GOT3 (cell line): ENCODE results near the gene CD276.
"Not testable (repeated sequence)": the region's sequence is repeated elsewhere in the genome, so short reads cannot be mapped to it uniquely, and the experiment has no call there.

Experiments used
- DNase-seq: peaks from one replicate; lab custom pipeline; 2025; ENCODE audit warnings: mixed read lengths; lab: John Stamatoyannopoulos, UW

The CD276 gene

DNA sequence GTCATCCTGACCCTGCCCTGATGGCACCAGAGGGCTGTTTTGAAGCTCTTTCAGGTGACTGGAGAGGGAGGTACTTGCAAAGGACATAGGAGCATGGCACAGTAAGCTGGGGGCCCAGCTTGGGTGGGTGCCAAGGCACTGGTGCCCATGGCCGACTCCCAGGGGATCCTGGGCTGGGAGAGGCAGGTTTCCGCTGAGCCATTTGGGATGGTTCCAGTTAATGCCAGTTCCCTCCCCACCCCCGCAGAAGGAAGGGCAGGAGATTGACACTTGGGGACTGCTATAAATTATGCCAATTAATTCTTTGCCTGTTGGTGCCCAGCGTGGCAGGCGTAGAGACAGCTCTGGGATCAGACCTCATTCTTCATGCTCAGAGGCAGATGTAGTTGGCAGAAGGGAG, 26.1 kb downstream of the CD276 start:
- no peak for DNase-seq

DNA sequence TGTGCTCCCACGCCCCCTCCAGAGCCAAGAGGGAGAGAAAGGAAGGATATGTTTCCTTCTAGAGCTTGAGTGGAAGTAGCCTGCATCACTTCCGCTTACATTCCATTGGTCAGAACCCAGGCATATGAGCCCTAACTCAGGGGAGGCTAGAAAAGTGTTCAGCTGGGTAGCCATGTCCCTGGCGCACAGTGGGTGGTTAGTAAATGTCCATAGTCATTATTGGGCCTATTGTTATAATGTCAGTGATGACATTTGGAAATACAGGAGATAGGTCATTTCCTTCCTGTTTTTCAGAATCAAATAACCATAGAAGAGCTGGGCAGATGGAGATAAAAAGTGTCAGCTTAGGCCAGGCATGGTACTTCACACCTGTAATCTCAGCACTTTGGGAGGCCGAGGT, 27.3 kb downstream of the CD276 start:
- DNase-seq = no peak

DNA sequence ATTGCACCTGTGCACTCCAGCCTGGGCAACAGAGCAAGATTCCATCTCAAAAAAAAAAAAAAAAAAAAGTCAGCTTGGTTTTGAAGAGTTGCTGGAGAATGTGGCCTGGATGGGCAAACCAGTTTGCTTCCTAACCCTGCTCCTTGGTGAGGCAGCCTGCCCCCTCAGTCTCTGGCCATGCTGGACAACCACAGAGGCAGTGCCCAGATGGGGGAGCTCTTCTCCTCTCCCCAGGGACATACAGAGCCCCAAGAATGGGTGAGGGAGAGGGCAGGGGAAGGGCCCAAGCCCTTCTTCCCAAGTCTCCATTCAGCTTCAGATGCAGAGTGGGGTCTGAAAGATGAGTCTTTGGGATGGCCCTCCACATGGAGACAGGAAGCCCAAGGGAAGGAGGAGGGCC, 27.9 kb downstream of the CD276 start:
- DNase-seq = no peak

DNA sequence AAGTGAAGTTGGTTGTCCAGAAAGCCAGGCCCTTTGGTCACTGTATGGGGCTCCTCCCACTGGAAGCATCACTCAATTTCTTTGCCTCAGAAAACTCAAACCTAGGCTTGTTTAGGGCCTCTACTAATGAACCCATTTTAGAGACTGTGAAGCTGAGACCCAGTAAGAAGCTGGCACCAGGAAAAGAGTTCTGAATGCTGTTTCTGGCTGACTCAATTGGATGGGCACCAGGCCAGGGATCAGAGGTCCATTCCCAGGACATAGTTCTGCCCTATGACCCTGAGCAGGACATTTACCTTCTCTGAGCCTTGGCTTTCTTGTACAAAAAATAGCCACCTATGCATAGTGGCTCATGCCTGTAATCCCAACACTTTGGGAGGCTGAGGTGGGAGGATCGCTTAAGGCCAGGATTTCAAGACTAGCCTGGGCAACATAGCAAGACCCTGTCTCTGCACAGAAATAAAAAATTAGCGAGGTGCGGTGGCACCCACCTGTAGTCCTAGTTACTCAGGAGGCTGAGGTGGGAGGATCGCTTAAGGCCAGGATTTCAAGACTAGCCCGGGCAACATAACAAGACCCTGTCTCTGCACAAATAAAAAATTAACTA, 30.6 kb downstream of the CD276 start:
- no peak for DNase-seq

DNA sequence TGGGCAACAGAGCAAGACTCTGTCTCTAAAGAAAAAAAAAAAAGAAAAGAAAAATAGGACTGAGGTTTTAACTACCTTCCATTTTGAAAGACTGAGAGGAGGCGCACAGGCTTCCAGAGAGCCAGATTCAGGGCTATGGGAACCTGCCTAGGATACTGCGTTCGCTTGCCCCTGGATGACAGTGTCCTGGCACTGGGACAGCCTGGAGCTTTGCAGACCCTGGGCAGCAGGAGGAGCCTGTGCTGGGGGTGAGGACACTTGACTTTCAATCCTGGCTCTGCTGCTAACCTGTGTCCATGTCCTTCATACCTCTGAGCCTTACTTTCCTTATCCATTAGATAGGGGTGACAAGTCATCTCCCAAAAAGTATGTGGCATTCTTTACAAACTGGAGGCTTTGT, 31.2 kb downstream of the CD276 start:
- no peak for DNase-seq

DNA sequence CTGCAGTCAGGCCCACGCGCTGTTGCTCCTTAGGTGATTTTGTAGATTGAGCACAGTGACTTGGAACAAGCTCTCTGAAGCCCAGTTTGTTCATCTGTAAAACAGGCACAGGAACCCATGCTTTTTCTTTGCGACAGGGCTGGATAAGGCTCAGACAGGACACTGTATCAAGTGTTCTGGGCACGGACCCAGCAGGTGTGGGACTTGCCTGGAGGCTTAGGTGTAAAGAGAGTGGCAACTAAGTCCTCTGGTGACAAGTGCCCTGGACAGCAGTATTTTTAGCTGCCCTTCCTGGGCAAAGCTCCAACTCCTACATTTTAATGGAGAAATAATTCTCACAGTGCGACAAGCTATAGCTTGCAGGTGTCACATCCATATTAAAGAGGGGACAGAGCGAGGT, 32.2 kb downstream of the CD276 start:
- no peak for DNase-seq

DNA sequence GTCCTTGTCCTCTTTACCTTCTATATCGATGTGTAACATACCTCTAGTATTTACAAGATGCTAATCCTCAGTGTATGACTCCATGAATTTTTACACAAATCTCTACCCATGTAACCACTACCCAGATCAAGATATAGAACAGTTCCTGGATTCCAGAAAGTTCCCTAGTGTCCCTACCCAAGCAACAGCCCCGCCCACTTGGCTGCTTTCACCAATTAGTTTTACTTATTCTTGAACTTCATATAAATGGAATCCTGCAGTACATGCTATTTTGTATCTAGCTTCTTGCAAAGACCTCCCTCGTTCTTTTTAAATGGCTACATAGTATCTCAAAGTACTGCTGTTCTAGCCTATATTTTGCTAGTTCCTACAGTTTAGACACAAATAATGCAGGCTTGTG, 33.0 kb downstream of the CD276 start:
- no peak for DNase-seq

DNA sequence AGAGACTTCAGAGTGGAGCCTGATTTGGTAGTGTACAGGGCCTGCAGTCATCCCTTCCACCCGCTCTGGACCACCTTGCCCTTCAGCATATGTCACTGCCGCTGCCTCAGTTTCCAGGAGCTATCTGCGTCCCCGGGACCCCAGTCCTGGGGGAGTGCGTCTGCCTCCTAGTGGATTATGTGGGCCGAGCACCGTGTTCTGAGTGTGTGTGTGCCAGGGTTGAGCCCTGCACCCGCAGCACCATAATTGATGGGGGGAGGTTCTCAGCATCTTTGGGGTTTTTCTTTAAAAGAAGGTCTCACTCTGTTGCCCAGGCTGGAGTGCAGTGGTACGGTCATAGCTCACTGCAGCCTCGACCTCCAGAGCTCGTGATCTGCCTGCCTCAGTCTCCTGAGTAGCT, 33.6 kb downstream of the CD276 start:
- DNase-seq = no peak

DNA sequence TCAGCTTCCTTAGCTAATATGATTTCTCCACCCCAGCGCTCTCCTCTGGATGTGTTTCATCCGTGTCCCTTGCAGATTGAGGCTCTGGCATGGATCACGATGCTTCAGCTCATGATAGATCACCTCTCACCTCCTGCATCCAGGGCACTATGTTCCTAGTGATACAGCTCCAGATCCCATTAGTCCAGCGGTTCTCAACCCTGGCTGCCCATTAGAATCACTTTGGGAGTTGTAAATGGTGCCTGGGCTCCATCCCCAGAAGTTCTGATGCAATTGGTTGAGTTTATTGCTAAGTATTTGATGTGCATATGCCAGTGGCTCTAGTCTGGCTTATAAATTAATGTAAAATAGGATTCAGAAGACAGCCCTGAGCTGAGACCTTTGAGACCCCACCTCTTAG, 34.5 kb downstream of the CD276 start:
- DNase-seq = no peak

DNA sequence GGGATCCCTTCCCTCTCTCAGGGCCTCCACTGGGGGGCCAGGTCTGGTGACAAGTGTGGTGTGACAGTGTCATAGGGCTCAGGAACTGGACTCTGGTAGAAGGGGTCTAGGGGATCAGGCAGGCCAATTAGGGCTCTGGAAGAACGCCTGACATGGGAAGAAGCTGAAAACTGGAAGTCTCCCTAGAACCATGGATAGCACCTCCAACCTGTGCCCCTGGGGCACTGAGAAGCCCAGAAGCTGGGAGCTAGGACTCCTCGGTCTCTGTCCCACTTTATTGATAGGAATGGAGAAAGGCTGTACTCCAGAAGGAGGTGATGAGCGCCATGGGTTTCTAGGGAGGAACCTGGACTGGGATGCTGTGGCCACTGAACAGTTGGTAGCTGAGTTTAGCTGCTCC, 38.2 kb downstream of the CD276 start:
- DNase-seq = no peak

DNA sequence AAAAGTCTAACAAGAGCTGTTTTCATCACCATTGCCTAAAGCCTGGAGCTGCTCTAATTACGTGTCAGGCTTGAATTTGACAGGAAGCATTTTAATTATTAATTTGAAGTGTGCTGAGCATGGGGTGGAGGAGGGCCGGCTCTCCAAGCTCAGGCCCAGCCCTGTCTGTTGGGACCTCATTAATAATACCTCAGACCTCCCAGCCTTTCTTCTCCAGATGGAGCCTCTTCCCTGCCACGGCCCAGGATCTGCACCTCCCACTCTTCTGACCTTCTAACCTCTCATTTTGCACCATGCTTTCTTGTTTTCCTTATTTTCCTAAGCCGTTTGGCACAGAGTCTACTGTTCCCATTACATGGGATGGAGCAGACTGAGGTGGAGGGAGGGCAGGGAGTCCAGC, 39.0 kb downstream of the CD276 start:
- DNase-seq = no peak

DNA sequence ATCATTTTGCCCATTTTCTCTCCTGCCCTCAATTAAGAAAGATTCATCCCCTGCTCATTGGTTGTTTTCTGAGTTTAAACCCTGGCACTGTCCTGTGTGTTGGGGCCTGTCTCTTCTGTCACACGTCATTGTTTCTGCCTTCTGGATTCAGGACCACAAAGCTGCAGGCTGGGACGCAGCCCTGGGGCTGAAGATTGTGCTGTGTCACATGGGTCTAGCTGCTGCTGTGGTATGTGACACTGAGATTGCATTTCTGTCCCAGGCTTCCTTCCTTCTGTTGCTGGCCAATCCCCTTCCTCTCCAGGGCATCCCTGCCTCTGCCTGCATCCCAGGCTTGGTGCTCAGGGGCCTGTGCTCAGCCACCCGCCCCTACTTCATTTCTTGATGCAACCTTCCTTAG, 40.0 kb downstream of the CD276 start:
- no peak for DNase-seq

DNA sequence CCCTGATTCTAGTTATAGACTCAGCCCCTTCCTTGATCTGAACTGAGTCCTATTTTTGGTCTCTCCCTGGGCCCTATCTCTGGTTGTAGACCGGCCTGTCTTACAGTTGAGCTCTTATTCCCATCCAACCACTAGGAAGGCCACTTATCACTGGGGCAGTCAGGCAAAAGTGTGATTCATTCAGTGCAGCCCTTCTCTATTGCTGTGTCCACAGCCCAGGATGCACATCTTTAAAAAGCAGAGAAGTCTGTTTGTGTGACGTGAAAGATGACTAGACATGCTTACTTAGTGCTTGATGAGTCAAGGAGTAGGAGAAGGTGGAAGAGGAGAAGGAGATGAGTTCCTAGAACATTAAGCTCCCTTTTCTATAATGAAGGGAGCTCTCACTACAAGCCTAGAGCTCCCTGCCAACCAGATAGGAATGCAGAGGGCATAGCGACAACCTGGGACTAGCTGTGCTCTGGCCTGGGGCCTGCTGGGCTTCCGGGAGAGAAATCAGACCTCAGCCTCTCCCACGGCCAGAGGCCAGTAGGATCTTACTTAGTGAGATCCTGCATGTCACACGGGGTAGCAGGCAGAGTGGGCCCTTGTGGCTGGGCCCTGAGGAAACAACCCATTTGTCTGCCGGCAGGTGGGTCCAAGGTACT, 43.3 kb downstream of the CD276 start:
- DNase-seq = no peak

DNA sequence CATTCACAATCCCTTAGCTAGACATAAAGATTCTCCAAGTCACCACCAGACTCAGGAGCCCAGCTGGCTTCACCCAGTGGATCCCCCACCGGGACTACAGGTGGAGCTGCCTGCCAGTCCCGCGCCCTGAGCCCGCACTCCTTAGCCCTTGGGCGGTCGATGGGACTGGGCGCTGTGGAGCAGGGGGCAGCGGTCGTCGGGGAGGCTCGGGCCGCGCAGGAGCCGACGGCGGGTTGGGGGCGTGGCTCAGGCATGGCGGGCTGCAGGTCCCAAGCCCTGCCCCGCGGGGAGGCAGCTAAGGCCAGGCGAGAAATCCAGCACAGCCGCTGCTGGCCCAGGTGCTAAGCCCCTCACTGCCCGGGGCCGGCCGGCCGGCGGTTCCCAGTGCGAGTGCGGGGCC, 47.9 kb downstream of the CD276 start:
- DNase-seq = not testable (repeated sequence)

DNA sequence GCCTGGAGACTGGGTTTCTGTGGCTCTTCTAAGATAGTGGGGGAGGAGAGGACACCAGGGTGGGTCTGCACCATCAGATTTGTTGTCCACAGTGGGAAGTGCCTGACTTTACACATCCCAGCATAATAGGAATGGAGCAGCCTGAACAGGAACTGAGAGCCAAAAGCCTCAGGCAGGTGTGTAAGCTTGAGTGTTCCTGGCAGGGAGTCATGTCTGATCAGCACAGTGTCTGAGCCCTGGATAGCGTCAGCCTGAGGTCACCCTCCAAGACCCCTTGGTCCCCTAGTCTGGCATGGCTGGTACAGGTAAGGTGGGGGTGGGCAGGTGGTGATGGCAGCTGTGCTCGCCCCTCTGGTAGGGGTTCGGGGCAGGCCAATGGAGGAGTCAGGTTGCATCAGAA, 48.7 kb downstream of the CD276 start:
- DNase-seq = no peak

DNA sequence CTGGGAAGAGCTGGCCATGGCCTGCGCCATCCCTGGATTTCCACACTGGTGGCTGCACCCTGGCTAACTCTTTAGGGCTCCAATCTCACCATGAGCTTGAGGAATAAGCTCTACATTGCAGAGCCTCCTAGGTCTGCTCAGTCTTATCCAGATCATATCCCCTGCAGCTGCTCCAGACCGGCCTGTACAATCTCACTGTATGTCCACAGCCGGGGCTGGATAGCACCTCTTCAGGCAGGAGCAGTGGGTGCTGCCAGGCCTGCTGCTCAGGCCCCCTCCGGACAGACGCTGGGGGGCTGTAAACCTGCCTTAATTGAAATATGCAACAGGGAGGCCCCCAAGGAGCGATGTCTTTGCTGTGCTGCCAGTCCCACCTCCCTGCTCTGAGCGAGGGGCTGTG, 53.4 kb downstream of the CD276 start:
- no peak for DNase-seq

DNA sequence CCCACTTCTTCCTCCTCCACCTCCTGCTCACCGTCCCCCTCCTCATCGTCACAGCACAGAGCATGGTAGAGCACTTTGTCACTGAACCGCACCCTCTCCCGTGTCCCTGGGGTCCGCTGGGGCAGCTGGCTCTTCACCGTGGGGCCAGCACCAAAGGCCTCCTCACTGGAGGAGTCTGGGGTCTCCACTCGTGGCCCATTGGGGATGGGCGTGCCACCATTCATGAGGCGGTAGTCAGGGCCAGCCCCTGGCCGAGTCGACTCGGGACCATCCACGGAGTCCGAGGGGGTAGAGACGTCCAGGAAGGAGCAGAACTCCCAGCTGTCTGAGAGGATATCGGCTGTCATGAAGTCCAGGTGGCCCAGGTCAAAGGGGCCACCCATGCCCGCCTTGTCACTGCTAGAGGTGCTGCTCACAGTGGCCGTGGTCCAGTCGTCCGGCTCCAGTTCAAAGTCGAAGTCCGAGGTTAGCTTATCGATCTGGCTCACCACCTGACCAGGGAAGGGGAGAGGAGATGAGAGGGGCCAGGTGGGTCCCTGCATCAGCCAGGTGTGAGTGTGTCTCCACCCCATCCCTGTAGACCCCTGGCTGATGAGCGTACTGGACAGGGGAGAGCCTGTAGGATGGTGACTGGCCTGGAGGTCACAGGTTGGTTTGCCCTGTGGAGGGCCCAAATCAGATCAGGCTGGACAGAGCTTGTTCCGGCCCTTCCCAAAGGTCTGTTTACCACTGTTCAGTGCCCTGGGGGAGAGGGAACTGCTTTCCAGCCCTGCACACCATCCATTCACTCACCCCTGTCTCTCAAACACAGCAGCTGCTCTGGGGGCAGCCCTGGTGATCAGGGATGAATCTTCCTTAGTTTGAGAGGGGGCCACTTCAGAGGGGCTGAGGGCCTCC, 56.2 kb downstream of the CD276 start:
- no peak for DNase-seq

DNA sequence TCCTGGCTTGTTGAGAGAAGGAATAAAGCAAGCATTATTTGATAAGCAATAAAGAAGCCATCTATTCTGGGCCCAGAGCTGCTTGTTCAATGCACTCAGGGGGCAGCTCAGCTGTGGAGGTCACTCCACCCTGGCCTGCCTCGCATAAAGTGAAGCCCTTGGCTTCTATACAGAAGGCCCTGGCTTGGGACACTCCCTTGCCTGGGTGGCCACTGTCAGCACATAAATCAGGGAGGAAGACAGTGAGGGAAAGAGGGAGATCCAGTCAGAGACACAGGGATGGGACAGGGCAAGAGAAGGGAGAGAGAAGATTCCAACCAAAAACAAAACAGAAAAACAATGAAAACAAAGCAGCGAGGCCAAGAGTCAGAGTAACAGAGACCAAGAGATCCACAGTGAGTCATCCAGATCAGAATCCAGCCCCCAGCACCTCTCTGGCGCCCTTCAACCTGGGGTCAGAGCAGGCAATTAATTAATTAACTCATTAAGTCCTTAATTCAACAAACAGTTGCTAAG, 57.2 kb downstream of the CD276 start:
- DNase-seq = no peak

DNA sequence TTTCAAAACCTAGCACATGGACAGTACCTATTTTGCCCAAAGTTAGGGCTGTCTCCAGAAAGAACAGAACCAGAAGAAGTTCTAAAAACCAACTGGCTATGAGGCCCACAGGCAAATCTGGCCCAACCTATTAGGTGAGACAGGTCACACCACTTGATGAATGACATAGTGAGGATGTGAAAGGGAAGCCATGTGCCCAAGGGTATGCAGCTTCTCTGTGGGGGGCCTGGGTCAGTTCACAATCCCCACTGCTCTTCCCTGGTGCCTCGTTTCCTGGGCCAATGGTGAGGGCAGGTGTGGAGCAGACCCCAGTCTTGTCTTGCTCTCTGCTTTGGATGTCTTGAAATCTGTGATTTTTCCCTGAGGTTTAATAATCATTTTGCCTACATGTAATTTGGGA, 60.1 kb downstream of the CD276 start:
- DNase-seq = no peak

DNA sequence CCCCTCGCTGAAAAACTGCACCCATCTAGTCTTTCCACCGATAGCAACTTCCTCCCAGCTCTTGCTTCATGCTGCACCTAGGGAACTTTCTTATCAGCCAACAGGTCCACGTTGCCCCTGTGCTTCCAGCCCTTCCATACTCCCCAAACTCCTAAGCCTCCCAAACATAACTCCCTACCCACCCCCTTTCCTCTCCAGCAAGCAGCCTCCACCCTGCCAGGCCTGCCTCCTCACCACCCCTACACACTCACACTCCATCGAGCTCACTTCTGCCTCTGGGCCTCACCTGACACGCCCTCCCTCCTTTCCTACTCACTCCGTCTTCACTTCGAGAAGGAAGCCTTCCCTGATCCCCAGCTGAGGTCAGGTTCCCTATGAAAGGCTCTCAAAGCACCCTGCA, 60.9 kb downstream of the CD276 start:
- DNase-seq = no peak

DNA sequence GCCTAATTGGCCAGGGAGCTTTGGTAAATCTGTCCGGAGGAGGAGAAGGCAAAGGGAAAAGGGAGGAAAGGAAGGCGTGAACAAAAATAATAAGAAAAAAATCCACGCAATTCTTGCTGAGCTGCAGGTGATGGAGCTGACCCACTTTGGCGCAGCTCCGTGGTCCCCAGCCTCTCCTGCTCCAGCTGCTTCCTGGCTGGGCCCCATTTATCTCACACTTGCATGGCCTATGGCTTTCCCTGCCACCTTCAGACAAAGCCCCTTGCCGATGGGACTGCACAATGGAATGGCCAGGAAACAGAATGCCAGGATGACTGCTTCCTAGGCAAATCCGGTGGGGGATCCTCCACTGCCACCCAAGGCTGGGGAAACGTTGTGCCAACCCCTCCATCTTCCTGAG, 62.1 kb downstream of the CD276 start:
- no peak for DNase-seq

DNA sequence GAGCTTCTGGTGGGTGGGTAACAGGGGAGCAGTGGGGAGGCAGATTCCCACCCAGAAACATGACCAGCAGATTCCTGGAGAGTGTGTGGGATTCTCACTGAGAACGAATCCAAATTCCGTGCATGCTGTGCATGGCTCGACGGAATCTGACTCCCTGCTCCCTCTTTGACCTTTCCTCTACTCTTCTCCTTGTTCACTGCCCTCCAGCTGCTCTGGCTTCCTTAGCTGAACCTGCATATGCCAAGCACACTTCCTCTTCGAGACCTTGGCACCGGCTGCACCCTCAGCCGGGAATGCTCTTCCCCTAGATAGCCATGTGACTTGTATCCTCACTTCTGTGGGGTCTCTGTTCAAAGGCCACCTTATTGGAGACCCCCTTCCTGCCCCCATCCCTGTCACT, 62.7 kb downstream of the CD276 start:
- no peak for DNase-seq
